Left renal pelvis (tissue), 4 donors: Measurements from ENCODE around the gene DPP6. TPM values are rescaled to one million over a fixed set of nuclear protein-coding genes. Genes with fewer than 3 reads are reported as not detected.

ENCODE experiments used
- DNase-seq, 4 donors: peaks; one replicate each; pipeline ENCODE4 v3.0.0-alpha.2; 2013; ENCODE audit warnings: low read depth in 4 of 4, low spot score in 3 of 4
- polyA plus RNA-seq, 4 donors: library from polyadenylated mRNA; unstranded; fragments of 120-200 nt; gene quantifications; one replicate each; pipeline ENCODE4 v1.2.1, GENCODE V29; 2013; ENCODE audit not compliant: insufficient read length in 4 of 4

The DPP6 gene
- polyA plus RNA-seq, 4 donors = 43.7 to 155 (median 50.3) TPM

GRCh38 chr7:154438571-154439367 is 386.6 kb downstream of the DPP6 start:
- no peak for DNase-seq

GRCh38 chr7:154440058-154440457 is 387.9 kb downstream of the DPP6 start:
- DNase-seq = no peak

- DNase-seq = no peak
These were observed 388.5 kb downstream of the DPP6 start for GRCh38 chr7:154440651-154441050.

GRCh38 chr7:154441811-154442210 is 389.6 kb downstream of the DPP6 start:
- no peak for DNase-seq

GRCh38 chr7:154442939-154443338 is 390.7 kb downstream of the DPP6 start:
- no peak for DNase-seq

GRCh38 chr7:154450451-154450850 is 398.3 kb downstream of the DPP6 start:
- no peak for DNase-seq

GRCh38 chr7:154451480-154452457 is 399.6 kb downstream of the DPP6 start:
- no peak for DNase-seq

GRCh38 chr7:154463794-154464193 is 411.6 kb downstream of the DPP6 start:
- no peak for DNase-seq

- DNase-seq = no peak
These were observed 417.5 kb downstream of the DPP6 start for GRCh38 chr7:154469652-154470051.

GRCh38 chr7:154472343-154472742 is 420.1 kb downstream of the DPP6 start:
- DNase-seq = no peak

- no peak for DNase-seq
These were observed 421.2 kb downstream of the DPP6 start for GRCh38 chr7:154473360-154473759.

- no peak for DNase-seq
These were observed 422.8 kb downstream of the DPP6 start for GRCh38 chr7:154474903-154475520.

- no peak for DNase-seq
These were observed 423.7 kb downstream of the DPP6 start for GRCh38 chr7:154475864-154476263.

- DNase-seq = no peak
These were observed 428.6 kb downstream of the DPP6 start for GRCh38 chr7:154480817-154481216.

- DNase-seq = no peak
These were observed 430.7 kb downstream of the DPP6 start for GRCh38 chr7:154482863-154483262.

- no peak for DNase-seq
These were observed 432.2 kb downstream of the DPP6 start for GRCh38 chr7:154484406-154484805.

- no peak for DNase-seq
These were observed 432.7 kb downstream of the DPP6 start for GRCh38 chr7:154484943-154485342.

GRCh38 chr7:154489897-154490296 is 437.7 kb downstream of the DPP6 start:
- DNase-seq = no peak

GRCh38 chr7:154493594-154493993 is 441.4 kb downstream of the DPP6 start:
- no peak for DNase-seq

GRCh38 chr7:154497751-154498150 is 445.6 kb downstream of the DPP6 start:
- DNase-seq = no peak

- peak in 3 of 4 donors; percentile 12 to 16 (median 14) for DNase-seq
These were observed 451.9 kb downstream of the DPP6 start for GRCh38 chr7:154503962-154504550.
